ENCODE measurements around the gene TUBA1C. TPM values are rescaled to one million over a fixed set of nuclear protein-coding genes. Genes with fewer than 3 reads are reported as not detected.

The TUBA1C gene
- polyA plus RNA-seq, result 56.2 and 63.0 TPM in 2 replicates
- polyA minus RNA-seq, result 26.5 and 29.0 TPM in 2 replicates

DNA sequence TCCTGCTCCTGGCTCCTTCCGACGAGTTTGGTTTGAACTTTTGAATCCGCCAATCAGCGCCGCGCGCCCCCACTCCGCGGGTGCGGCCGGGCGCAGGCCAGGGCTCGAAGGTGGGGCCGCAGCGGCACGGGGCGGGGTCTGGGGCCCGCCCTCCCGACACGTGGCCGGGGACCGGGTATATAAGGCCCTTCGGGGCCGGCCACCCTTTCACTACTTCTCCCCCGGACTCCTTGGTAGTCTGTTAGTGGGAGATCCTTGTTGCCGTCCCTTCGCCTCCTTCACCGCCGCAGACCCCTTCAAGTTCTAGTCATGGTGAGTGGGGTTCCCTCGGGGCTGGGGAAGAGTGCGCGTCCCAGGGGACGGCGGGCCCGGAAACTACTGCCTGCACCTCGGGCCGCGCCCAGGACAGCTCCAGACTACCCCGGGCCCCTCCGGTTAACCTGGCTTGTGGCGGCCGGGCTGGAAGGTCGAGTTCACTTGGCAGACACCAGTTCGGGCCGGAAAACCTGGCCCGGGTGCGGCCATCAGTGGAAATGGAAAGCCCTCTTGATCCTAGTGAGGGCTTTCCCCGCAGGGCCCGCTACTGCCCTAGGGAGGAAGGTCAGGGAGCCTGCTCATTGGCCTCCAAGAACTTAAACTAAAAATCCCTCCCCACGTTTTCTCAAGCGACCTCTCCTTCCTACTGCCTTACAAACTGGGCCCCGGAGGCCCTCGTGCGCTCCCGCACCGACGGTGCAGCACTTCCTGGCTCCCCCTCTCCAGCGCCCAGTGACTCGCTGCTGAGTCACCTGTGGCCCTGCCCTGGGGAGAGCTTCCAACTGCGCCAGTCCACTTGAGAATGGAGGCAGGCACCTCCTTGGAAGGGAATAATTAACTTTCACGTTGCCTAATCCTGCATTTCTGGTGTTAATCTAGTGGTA lies at the start of gene TUBA1C:
TSS of gene TUBA1C (plus strand) at position 210 of the 920 bp plus-strand sequence. CDS start at position 310, 100 bp downstream.
- Histone ChIP-seq H3K4me3 (ENCODE audit: low read length) (no peak within 1 kb of the TSS), H3K79me2 (replicated peaks; ENCODE audit: insufficient read depth, low read length) (no peaks in the 10 kb centered on the region), H2AFZ (ENCODE audit: low read depth, low read length) (no peak within 1 kb of the TSS), H3K36me3 (ENCODE audit: insufficient read depth, low read length) (no peaks in the 10 kb centered on the region), H3F3A (ENCODE audit: insufficient read depth, low read length, poor library complexity, severe bottlenecking) (no peaks in the 10 kb centered on the region), H3K9me2 (ENCODE audit: insufficient read depth, low read length) (no peaks in the 10 kb centered on the region), H3K27ac (ENCODE audit: low read length) (no peak within 1 kb of the TSS), H3K9ac (ENCODE audit: low read length) (no peak within 1 kb of the TSS), H3K9me3 (ENCODE audit: low read length) (no peaks in the 10 kb centered on the region), H3K27me3 (ENCODE audit: insufficient read depth, low read depth, low read length) (peaks cover 24% of the 10 kb centered on the region), H4K20me1 (ENCODE audit: insufficient read depth) (no peaks in the 10 kb centered on the region), H3K4me2 (ENCODE audit: low read length) (no peak within 1 kb of the TSS)
- TF ChIP-seq, protein P1, sequence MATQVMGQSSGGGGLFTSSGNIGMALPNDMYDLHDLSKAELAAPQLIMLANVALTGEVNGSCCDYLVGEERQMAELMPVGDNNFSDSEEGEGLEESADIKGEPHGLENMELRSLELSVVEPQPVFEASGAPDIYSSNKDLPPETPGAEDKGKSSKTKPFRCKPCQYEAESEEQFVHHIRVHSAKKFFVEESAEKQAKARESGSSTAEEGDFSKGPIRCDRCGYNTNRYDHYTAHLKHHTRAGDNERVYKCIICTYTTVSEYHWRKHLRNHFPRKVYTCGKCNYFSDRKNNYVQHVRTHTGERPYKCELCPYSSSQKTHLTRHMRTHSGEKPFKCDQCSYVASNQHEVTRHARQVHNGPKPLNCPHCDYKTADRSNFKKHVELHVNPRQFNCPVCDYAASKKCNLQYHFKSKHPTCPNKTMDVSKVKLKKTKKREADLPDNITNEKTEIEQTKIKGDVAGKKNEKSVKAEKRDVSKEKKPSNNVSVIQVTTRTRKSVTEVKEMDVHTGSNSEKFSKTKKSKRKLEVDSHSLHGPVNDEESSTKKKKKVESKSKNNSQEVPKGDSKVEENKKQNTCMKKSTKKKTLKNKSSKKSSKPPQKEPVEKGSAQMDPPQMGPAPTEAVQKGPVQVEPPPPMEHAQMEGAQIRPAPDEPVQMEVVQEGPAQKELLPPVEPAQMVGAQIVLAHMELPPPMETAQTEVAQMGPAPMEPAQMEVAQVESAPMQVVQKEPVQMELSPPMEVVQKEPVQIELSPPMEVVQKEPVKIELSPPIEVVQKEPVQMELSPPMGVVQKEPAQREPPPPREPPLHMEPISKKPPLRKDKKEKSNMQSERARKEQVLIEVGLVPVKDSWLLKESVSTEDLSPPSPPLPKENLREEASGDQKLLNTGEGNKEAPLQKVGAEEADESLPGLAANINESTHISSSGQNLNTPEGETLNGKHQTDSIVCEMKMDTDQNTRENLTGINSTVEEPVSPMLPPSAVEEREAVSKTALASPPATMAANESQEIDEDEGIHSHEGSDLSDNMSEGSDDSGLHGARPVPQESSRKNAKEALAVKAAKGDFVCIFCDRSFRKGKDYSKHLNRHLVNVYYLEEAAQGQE (IDR thresholded peaks at IDR 0.05; ENCODE audit: borderline replicate concordance), result no peak
- TF ChIP-seq TAF1 (IDR thresholded peaks at IDR 0.05; ENCODE audit: low read depth), result no peak
- TF ChIP-seq EP300 (conservative IDR thresholded peaks at IDR 0.05; ENCODE audit: poor library complexity, severe bottlenecking), result no peak
- TF ChIP-seq EZH2 (IDR thresholded peaks at IDR 0.05; ENCODE audit: borderline replicate concordance, insufficient read depth, low read length, poor library complexity, severe bottlenecking), result no peak
- TF ChIP-seq SMC3 (conservative IDR thresholded peaks at IDR 0.05; ENCODE audit: poor library complexity), result no peak
- TF ChIP-seq, protein P2, sequence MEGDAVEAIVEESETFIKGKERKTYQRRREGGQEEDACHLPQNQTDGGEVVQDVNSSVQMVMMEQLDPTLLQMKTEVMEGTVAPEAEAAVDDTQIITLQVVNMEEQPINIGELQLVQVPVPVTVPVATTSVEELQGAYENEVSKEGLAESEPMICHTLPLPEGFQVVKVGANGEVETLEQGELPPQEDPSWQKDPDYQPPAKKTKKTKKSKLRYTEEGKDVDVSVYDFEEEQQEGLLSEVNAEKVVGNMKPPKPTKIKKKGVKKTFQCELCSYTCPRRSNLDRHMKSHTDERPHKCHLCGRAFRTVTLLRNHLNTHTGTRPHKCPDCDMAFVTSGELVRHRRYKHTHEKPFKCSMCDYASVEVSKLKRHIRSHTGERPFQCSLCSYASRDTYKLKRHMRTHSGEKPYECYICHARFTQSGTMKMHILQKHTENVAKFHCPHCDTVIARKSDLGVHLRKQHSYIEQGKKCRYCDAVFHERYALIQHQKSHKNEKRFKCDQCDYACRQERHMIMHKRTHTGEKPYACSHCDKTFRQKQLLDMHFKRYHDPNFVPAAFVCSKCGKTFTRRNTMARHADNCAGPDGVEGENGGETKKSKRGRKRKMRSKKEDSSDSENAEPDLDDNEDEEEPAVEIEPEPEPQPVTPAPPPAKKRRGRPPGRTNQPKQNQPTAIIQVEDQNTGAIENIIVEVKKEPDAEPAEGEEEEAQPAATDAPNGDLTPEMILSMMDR (IDR thresholded peaks at IDR 0.05; ENCODE audit: poor library complexity, severe bottlenecking), result no peak
- no peak for TF ChIP-seq MXI1 (conservative IDR thresholded peaks at IDR 0.05; ENCODE audit: poor library complexity, severe bottlenecking)
- TF ChIP-seq POLR2AphosphoS5 (IDR thresholded peaks at IDR 0.05), result no peak
- no peak for TF ChIP-seq RAD21 (conservative IDR thresholded peaks at IDR 0.05)

DNA sequence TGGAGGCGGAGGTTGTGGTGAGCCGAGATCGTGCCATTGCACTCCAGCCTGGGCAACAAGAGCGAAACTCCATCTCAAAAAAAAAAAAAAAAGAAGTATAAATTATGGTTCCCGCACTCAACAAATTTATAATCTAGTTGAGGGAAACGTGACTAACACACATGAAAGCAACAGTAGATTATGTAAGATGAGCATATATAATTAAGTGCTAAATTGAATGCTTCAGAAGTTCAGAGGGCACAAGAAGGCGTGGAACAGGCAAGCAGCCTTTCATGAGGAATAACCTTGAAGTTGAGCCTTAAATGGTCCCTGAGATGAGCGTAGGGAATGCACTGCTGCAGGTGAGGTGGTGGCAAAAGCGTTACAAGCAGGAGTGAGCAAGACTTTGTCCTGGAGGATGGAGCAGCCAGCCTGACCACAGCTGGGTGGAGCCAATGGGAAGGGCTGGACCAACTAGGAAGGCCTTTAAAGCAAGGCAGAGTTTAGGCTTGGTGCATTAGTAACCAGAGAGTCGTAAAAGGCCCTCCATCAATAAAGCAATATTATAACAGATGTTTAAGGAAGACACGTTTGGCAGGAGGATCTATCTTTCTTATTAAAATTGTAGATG lies 45.4 kb upstream of the TUBA1C start:
- Histone ChIP-seq H3K4me3 (ENCODE audit: low read length) (no peak overlapping the region), H3K79me2 (replicated peaks; ENCODE audit: insufficient read depth, low read length) (peaks cover 7% of the 10 kb centered on the region), H2AFZ (ENCODE audit: low read depth, low read length) (no peak overlapping the region), H3K27ac (ENCODE audit: low read length) (no peak overlapping the region), H3K36me3 (ENCODE audit: insufficient read depth, low read length) (no peaks in the 10 kb centered on the region), H3F3A (ENCODE audit: insufficient read depth, low read length, poor library complexity, severe bottlenecking) (no peaks in the 10 kb centered on the region), H3K4me2 (ENCODE audit: low read length) (no peak overlapping the region), H3K9me2 (ENCODE audit: insufficient read depth, low read length) (no peaks in the 10 kb centered on the region), H3K9ac (ENCODE audit: low read length) (no peak overlapping the region), H4K20me1 (ENCODE audit: insufficient read depth) (no peaks in the 10 kb centered on the region), H3K27me3 (ENCODE audit: insufficient read depth, low read depth, low read length) (no peaks in the 10 kb centered on the region), H3K9me3 (ENCODE audit: low read length) (no peaks in the 10 kb centered on the region)
- TF ChIP-seq, protein P1 (IDR thresholded peaks at IDR 0.05; ENCODE audit: borderline replicate concordance), result no peak
- no peak for TF ChIP-seq EP300 (conservative IDR thresholded peaks at IDR 0.05; ENCODE audit: poor library complexity, severe bottlenecking)
- no peak for TF ChIP-seq MXI1 (conservative IDR thresholded peaks at IDR 0.05; ENCODE audit: poor library complexity, severe bottlenecking)
- TF ChIP-seq, protein P2 (IDR thresholded peaks at IDR 0.05; ENCODE audit: poor library complexity, severe bottlenecking), result no peak
- TF ChIP-seq TAF1 (IDR thresholded peaks at IDR 0.05; ENCODE audit: low read depth), result no peak
- TF ChIP-seq SMC3 (conservative IDR thresholded peaks at IDR 0.05; ENCODE audit: poor library complexity), result no peak
- TF ChIP-seq RAD21 (conservative IDR thresholded peaks at IDR 0.05), result no peak

Data from neural cell (in vitro differentiated cells).